Bone marrow (tissue), 2 donors: ENCODE data around the gene LGALS3BP.
"Not testable (repeated sequence)": the region's sequence is repeated elsewhere in the genome, so short reads cannot be mapped to it uniquely, and the experiment has no call there.

Experiments used
- DNase-seq, 2 donors: peaks; one replicate each; lab custom pipeline; 2025; lab: John Stamatoyannopoulos, UW

Gene LGALS3BP

GRCh38 chr17:78980624-78980972 is 875 bp upstream of the LGALS3BP start:
- DNase-seq, result no peak

- no peak for DNase-seq
Measured at GRCh38 chr17:78977997-78978973, 1.4 kb downstream of the LGALS3BP start.

- no peak for DNase-seq
Measured at GRCh38 chr17:78977681-78977943, 2.1 kb downstream of the LGALS3BP start.

DNA sequence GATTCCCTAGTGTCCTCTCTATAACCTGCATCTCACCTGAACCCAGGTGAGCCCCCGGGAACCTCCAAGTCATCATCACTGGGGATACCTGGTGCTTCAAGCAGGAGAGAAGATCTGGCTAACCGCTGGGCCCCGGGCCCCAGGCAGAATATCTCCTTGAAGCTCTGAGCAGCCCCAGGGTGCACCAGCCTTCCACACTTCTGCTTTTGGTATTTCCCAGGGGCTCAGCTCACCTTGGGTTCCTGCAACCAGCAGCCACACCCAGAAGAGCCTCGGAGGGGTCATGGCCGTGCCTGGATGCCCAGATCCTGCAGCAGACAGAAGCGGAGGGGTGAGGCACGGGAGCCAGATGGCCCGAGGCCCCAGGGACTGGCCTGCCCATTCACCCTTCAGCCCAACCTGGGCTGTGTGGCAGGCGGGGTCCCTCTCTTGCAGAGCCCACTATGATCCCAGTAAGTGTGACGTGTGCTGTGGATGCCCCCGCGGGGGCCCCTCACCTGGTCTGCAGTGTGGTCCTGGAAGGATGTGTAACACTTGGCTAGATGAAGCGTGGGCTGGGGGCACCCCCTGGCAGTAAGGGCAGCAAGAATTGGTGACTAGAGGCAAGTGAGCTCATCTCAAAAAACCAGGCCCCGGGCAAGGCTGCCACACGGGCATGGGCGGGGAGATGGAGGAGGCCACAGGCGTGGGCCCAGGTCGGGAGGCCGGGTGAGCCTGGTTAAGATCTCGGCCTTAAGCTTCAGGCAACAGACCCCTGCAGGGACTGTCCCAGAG is 2.6 kb downstream of the LGALS3BP start:
- no peak for DNase-seq

- DNase-seq, result no peak
Measured at GRCh38 chr17:78974635-78975591, 4.8 kb downstream of the LGALS3BP start.

- DNase-seq, result no peak
Measured at GRCh38 chr17:78973792-78974520, 5.8 kb downstream of the LGALS3BP start.

DNA sequence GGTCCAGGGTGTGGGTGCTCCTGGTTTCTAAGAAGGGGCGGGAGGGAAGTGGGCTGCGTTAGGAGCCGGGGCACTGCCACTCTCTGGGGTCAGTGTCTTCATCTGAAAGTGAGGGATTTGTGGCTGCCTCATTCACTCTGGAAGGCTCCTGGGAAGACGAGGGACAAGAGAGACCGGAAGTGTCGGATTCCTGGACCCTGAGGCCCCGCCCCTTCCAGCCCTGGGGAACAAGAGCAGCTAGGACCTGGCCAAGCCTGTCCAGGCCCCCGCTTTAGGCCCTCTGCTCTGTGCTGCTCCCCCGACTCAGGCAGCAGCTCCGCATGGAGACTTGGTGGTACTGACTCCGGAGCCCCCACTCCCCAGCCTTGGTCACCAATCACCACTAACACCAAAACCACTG is 6.5 kb downstream of the LGALS3BP start:
- no peak for DNase-seq

GRCh38 chr17:78972507-78973105 is 7.1 kb downstream of the LGALS3BP start:
- DNase-seq, result no peak

- no peak for DNase-seq
Measured at GRCh38 chr17:78971756-78972506, 7.8 kb downstream of the LGALS3BP start.

GRCh38 chr17:78970834-78971755 is 8.6 kb downstream of the LGALS3BP start:
- DNase-seq, result peak; percentile 44 to 68

DNA sequence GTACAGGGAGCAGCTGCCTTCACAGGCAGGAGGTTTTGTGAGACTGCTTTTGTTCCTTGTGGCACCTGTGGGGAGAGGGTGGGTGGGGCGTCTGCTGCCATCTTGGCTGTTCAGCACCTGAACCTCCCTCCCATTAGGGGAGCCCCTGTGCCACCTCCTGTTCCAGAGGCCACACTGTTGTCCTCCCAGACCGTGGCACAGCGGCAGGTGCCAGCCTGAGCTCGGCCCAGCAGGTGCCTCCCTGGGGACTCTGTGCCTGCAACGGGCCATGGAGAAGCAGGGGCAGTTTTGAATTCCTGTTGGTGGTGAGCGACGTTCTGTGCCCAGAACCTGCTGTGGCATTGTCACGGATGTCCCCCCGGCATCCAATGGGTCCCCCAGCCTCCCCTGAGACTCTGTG is 9.9 kb downstream of the LGALS3BP start:
- DNase-seq, result no peak

DNA sequence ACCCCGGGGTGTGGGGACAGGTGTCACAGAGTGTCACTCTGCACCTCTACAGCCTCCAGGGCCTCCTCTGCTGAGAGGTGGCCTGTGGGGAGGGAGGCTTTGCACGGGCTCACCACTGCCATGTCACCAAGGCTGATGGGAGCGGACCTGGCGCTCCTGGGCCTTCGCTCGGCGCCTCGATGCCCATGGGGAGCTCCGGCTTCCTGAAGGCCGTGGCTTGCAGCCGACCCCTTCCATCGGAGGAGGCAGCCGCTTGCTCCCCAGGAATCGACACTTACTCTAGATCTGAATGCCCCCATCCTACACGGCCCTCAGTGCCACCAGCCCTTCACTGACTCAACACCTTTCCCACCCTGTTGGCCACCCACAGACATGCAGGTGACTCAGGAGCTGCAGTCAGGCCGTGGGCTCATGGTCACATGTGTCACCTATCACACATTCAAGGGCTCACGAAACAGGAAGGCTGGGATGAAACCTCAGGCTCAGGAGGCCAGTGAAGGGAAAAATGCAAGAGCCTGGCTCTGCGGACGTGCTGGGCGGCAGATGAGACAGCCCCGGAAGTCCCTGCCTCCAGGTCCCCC is 11.9 kb downstream of the LGALS3BP start:
- no peak for DNase-seq

GRCh38 chr17:78966910-78967600 is 12.7 kb downstream of the LGALS3BP start:
- DNase-seq, result no peak

GRCh38 chr17:78966123-78966813 is 13.5 kb downstream of the LGALS3BP start:
- DNase-seq, result no peak

DNA sequence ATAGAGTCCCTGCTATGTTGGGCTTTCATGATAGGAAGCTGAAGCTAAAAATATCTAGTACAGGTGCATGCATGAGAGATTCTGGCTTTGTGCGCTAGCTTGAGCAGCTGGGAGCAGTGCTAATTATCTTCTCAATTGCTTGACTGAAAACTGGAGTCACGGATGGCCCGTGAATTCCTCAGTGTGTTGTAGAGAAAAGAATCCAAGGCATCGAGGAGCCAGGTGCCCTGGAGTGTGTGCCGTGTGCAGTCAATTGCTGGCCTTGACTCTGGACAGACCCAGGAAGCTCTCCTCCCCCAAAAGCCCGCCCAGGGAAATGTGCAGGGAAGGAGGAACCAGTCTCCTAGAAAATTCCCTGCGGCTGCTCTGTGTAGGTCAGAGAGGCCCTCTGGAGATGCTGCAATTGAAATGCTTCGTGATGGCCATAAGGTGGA is 14.2 kb downstream of the LGALS3BP start:
- no peak for DNase-seq

DNA sequence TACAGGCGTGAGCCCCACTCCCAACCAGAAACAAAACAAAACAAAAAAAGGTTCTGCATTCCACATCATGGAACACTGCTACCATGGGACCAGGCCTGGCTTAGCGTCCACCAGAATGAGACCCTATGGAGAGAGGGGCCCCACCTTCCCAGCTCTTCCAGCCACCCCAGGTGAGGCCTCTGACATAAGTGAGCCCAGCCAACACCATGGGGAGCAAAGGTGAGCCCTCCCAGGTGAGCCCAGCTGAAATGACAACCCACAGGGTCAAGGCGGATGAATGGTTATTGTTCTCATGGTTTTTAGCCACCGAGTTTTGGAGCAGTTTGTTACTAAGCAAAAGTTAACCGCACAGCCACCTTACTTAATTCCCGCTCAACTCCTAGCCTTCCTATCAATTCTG is 16.3 kb downstream of the LGALS3BP start:
- no peak for DNase-seq

DNA sequence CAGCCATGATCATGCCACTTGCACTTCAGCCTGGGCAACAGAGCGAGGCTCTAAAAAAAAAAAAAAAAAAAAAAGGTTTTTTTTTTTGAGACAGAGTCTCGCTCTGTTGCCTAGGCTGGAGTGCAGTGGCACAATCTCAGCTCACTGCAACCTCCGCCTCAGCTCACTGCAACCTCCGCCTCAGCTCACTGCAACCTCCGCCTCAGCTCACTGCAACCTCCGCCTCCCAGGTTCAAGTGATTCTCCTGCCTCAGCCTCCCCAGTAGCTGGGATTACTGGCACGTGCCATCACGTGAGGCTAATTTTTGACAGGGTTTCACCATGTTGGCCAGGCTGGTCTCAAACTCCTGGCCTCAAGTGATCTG is 16.8 kb downstream of the LGALS3BP start:
- DNase-seq, result not testable (repeated sequence)
